ENCODE results near the gene TANGO6.
"Not testable (repeated sequence)": the region's sequence is repeated elsewhere in the genome, so short reads cannot be mapped to it uniquely, and the experiment has no call there.

TANGO6 gene

GRCh38 chr16:68843482-68844210 lies at the start of gene TANGO6:
Gene TANGO6, plus strand, starts transcription at chr16:68843531. Its CDS starts 87 bp downstream, at chr16:68843618.
- peak; percentile 28 to 89 (median 70) for DNase-seq

- no peak for DNase-seq
Measured at GRCh38 chr16:68798398-68798797, 44.9 kb upstream of the TANGO6 start.

- peak in 39 of 56 donors; percentile 7 to 80 (median 36) for DNase-seq
Measured at GRCh38 chr16:68800257-68800875, 43.0 kb upstream of the TANGO6 start.

- DNase-seq = no peak
Measured at GRCh38 chr16:68802190-68802589, 41.1 kb upstream of the TANGO6 start.

- DNase-seq = no peak
Measured at GRCh38 chr16:68806422-68806821, 36.9 kb upstream of the TANGO6 start.

- DNase-seq = no peak
Measured at GRCh38 chr16:68806981-68807380, 36.4 kb upstream of the TANGO6 start.

GRCh38 chr16:68814516-68814915 lies 28.8 kb upstream of the TANGO6 start:
- DNase-seq = no peak

GRCh38 chr16:68823401-68824135 lies 19.8 kb upstream of the TANGO6 start:
- no peak for DNase-seq

GRCh38 chr16:68825427-68825826 lies 17.9 kb upstream of the TANGO6 start:
- no peak for DNase-seq

- no peak for DNase-seq
Measured at GRCh38 chr16:68826652-68827051, 16.7 kb upstream of the TANGO6 start.

GRCh38 chr16:68833251-68833650 lies 10.1 kb upstream of the TANGO6 start:
- DNase-seq = no peak

GRCh38 chr16:68834550-68834949 lies 8.8 kb upstream of the TANGO6 start:
- DNase-seq = no peak

- no peak for DNase-seq
Measured at GRCh38 chr16:68835970-68836369, 7.4 kb upstream of the TANGO6 start.

GRCh38 chr16:68839831-68840230 lies 3.5 kb upstream of the TANGO6 start:
- no peak for DNase-seq

- DNase-seq = not testable (repeated sequence)
Measured at GRCh38 chr16:68842964-68843481, 308 bp upstream of the TANGO6 start.

GRCh38 chr16:68844211-68844564 lies 857 bp downstream of the TANGO6 start:
- peak in 2 of 56 donors; percentile 28 to 30 for DNase-seq

GRCh38 chr16:68848786-68849185 lies 5.5 kb downstream of the TANGO6 start:
- no peak for DNase-seq

GRCh38 chr16:68850481-68850880 lies 7.2 kb downstream of the TANGO6 start:
- DNase-seq = no peak

GRCh38 chr16:68851601-68852000 lies 8.3 kb downstream of the TANGO6 start:
- no peak for DNase-seq

GRCh38 chr16:68857479-68857878 lies 14.1 kb downstream of the TANGO6 start:
- DNase-seq = no peak

GRCh38 chr16:68859828-68860227 lies 16.5 kb downstream of the TANGO6 start:
- no peak for DNase-seq
